GM23248 (cell line): ENCODE results near the gene ATP5F1C.

Experiments used
- EZH2 ChIP-seq: fragments of 200-600 bp; sonication (generic); IDR thresholded peaks from 2 replicates; pipeline ENCODE4 v1.6.1; 2018; ENCODE audit warnings: antibody characterized with exemption, mild to moderate bottlenecking; ENCODE audit not compliant: insufficient read depth, poor library complexity, severe bottlenecking
- EZH2phosphoT487 ChIP-seq: fragments of 200-600 bp; sonication (generic); IDR thresholded peaks from 2 replicates; pipeline ENCODE4 v1.6.1; 2018; ENCODE audit warnings: antibody characterized with exemption, moderate library complexity, mild to moderate bottlenecking, low read depth; ENCODE audit not compliant: insufficient read depth

- TF ChIP-seq EZH2 (no peak), EZH2phosphoT487 (no peak)
Measured at GRCh38 chr10:7817576-7817975, 29.6 kb downstream of the ATP5F1C start.
